OCI-M1 (cell line): ENCODE results near the gene MOV10L1.
"Not testable (repeated sequence)": the region's sequence is repeated elsewhere in the genome, so short reads cannot be mapped to it uniquely, and the experiment has no call there.

ENCODE experiments used
- DNase-seq: peaks from one replicate; lab custom pipeline; 2025; lab: John Stamatoyannopoulos, UW

MOV10L1 gene

GRCh38 chr22:50104141-50104544, 14.3 kb downstream of the MOV10L1 start:
- peak; percentile 62 for DNase-seq

- peak; percentile 75 for DNase-seq
These were observed 15.6 kb downstream of the MOV10L1 start for GRCh38 chr22:50105208-50106100.

DNA sequence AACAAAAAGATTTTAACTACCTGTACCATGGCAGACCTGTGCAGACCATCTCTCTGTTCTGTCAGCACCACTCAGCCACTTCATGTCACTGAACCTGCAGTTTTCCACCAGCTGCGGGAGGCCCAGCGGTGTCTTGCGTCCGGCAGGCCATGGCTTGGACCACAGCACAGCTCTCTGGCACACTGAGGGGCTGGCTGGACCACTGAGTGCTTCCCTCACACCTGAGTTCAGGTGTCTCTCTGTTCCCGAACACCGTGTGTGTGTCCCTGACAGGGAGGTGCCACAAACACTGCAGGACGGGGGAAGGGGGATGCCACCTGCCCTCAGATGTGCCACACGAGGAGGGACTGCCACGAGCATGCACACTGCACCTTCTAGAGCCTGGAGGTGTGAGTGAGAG, 17.7 kb downstream of the MOV10L1 start:
- DNase-seq: no peak

DNA sequence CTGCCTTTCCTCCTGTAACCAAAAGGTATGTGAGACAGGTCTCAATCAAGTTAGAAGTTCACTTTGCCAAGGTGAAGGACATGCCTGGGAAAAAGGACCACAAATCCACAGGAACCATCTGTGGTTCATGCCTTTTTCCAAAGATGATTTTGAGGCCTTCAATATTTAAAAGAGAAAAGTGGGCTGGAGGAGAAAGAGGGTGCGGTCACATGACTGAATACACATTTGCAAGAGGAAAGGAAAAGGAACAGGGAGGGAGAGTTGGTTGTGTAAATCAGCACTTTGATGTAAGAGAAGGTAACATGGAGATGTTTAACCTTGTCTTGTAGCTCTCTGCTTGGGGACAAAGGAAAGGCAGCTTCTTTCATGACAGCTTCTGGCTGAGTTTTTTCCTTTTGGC, 21.2 kb downstream of the MOV10L1 start:
- DNase-seq: no peak

DNA sequence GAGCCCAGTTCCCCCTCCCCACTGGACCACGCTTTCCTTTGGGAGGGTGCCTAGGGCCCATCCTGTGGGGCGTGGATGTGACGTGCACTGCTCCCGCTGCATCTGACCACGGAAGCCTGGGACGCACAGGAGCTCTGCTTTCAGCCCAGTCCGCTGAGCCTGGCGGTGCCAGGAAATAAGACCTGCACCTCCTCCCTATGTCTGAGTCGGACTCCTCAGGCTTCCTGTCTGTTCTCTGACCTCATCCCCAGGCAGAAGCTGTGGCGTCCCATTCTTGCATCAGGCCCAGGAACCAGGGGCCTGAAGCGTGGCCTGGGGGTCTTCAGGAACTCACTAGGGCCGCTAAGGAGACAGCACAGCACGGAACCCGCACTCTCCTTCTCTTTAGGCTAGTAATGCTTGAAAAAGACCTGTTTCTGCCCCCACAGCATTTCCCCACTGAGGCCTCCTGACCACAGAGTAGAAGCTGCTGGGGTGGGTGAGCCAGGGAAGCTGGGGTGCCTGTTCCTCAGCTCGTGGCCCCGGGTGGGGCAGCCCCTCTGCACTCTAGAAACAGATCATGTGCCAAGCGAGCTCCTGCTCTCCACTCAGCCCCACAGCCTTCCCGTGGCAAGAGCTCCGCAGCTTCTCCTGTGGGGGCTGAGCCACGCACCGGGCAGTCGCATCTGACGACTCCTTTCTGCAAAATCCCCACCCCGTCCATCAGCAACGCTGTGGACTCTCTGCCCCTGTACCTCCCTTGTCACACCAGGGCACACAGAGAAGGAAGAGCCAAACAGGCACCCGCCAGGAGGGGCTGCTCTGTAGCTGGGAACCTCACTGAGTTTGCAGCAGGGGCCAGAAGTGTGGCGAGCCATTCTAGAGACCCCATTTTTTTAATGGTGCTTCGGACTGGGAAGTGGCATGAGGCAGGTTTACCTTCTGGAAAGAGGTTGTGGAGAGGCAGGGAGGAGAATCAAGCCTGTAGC, 22.6 kb downstream of the MOV10L1 start:
- no peak for DNase-seq

DNA sequence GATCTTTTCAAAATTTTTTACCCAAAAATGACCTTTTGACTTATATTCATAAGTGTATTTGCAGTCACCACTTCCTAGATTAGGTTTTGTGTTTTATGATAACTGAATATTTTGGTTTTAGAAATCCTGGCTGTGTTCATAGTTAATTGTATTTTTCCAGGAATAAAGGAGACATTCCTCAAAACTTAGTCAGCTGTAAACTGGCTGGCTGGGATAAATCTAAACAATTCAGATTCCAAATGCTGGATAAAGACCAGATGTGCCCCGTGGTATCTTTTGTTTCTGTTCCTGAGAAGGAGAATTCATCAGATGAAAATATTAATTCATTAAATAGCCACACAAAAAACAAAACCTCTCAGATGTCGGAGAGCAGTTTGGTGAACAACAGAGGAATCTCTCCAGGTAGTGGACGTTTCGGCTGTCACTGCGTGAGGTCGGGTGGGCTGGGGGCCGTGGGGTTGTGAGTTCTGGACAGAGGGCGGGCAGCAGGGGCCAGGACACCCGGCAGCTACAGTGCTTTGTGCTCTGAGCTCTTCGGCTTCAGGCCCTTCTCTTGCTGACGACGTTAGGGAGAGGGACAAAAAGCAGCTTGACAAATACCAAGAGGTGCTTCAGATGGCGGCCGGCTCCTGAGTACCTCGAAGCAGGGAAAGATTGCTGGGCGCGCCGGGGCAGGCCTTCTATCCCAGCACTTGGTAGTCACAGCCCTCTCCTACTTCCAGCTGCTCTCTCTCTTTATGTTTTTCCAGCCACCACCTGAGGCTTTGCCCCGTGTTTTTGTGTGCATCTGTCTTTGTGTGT, 24.6 kb downstream of the MOV10L1 start:
- no peak for DNase-seq

- no peak for DNase-seq
These were observed 25.9 kb downstream of the MOV10L1 start for GRCh38 chr22:50115693-50116092.

- DNase-seq: no peak
These were observed 27.5 kb downstream of the MOV10L1 start for GRCh38 chr22:50117168-50117762.

DNA sequence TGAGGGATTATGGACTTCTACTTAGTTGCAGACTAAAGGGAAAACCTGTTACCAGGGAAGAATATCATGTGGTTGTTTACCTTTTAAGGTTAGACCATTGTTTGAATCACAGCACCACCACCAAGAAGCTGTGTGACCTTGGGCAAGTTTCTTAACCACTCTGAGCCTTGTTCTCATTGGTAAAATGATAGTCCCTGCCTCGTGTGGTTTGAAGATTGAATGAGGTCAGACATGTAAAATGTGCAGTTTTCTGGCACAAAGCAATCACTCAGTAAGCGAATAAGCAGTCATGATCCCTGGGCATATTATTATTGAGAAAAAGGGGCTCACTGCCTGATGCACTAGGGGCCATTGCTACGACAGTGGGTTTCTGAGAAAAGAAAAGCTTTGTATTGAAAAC, 28.3 kb downstream of the MOV10L1 start:
- DNase-seq: no peak

DNA sequence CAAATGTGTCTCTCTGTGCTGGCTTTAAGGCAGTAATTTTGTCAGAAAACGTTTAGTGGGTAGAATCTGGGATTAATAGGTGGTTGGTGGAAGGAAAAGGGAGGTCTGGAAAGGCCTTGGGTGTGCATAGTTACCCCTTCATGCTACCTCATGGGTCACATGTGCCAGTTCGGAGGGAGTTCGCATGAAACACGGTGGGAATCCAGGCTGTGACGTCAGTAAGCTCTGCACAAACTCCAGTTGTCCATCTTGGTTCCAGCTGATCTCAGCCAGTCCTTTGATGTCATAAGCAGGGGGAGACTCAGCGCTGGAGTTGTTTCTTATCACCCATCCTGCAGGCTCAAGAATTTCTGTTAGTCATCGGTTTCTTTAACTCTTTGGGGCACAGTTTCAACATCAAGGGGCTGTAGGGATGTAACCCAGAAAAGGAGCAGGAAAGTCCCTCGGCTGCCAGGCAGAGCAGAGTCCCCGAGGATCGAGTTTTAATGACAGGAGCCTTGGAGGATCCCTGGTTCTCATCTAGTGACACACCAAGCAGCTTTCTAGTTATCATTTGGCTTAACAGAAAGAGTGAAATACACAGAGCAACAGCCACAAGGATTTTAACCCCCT, 28.9 kb downstream of the MOV10L1 start:
- peak; percentile 94 for DNase-seq

DNA sequence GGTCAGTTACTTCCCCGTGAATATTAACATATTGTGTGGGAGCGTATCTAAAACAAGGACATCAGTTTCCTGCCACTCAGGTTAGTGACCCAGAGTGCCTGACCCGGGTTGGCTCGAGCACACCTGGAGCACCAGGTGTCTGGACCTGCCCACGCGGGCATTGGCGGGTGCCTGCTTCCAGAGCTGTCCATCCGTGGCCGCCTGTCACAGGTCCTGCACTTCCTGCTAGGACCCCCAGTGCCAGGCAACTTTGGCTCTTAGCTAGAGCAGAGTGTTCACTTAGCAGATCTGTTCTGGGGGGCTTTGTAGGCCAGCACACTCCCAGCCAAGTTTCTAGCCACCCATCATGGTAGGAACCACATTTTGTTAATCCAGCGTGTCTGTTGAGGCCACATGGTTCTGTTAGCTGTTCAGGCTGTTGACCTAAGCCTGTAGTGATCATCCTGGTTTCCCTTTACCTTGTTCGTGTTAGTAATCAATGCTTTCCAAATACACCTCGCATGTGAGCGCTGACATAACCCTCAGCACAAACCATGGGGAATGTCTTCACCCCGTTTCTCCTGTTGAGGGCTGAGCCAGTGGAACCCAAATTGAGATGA, 29.5 kb downstream of the MOV10L1 start:
- no peak for DNase-seq

- DNase-seq: no peak
These were observed 30.0 kb downstream of the MOV10L1 start for GRCh38 chr22:50119768-50120251.

DNA sequence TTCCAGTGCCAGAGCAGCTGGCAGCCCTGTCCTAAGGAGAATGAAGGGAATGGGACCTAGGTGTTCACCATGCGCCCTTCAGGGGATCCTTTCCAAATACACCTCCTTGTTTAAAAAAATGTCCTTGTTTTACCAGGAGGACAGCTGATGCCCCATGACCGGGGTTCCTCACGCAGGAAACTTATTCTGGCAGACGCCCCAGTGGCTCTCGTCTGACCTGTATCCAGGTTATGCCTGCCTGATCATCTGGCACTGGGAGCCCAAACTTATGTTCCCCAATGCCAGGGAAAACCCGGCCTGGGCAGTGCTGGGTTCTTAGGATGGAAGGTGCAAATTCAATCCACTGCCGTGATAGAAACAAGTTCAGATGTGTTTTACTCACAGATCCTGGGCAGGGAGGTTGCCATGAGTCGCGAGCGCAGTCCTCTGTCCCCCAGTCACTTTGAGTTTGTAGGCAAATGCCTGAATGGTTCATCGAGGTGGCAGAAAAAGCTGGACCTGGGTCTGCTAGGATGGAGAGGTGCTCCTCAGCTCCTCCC, 31.5 kb downstream of the MOV10L1 start:
- DNase-seq: no peak

DNA sequence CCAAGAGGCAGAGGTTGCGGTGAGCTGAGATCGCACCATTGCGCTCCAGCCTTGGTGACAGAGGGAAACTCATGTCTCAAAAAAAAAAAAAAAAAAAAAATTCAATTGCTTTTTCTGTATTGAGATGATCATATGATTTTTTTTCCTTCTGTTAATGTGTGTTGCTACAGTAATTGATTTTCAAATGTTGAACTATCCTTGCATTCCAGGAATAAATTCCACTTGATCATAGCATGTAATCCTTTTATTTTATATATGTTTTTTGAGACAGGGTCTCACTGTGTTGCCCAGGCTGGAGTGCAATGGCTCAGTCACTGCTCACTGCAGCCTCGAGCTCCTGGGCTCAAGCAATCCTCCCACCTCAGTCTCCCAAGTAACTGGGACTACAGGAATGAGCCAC, 33.3 kb downstream of the MOV10L1 start:
- no peak for DNase-seq

GRCh38 chr22:50125029-50125428, 35.2 kb downstream of the MOV10L1 start:
- DNase-seq: no peak

GRCh38 chr22:50129121-50129736, 39.4 kb downstream of the MOV10L1 start:
- peak; percentile 33 for DNase-seq

DNA sequence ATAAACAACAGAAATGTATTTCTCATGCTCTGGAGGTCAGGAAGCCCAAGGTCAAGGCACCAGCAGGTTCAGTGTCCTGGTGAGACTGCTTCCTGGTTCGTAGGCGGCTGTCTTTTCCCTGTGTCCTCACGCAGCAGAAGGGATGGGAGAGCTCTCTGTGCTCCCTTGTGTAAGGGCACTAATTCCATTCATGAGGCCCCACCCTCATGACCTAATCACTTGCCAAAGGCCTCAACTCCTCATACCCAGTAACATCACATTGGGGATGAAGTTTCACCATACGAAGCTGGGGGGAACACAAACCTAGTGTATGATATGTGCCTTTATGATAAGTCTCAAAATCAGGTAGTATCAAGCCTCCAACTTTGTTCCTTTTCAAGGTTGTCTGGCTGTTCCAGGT, 42.1 kb downstream of the MOV10L1 start:
- no peak for DNase-seq

- DNase-seq: no peak
These were observed 44.7 kb downstream of the MOV10L1 start for GRCh38 chr22:50134481-50134880.

GRCh38 chr22:50136581-50137015, 46.8 kb downstream of the MOV10L1 start:
- no peak for DNase-seq

DNA sequence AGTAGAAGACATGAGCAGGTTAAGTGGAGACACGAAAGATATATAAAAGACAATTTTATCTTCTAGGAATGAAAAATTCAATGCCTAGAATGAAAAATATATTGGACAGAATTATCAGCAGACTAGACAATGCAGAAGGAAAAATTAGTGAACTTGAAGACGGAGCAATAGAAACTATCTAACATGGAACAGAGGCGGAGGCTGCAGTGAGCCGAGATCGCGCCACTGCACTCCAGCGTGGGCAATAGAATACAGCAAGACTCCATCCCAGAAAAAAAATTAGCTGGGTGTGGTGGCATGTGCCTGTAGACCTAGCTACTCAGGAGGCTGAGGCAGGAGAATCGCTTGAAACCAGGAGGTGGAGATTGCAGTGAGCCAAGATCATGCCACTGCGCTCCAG, 47.5 kb downstream of the MOV10L1 start:
- not testable (repeated sequence) for DNase-seq
